GM18526 (cell line): ENCODE results near the gene PSMC5.

Experiments used
- POLR2A ChIP-seq: IDR thresholded peaks from 3 replicates; pipeline ENCODE4 v1.6.1; 2011; ENCODE audit not compliant: insufficient read length; ENCODE audit errors: extremely low read depth

PSMC5 gene

GRCh38 chr17:63827002-63827800, at the start of gene PSMC5, which contains the start of gene FTSJ3:
Gene PSMC5 (plus strand): TSS chr17:63827431. CDS start chr17:63827491, 60 bp downstream.
Gene FTSJ3 (minus strand): TSS chr17:63827663. CDS start chr17:63826902, 761 bp downstream.
- TF ChIP-seq POLR2A = peak; percentile 94

- no peak for TF ChIP-seq POLR2A
These were observed 46.7 kb upstream of the PSMC5 start for GRCh38 chr17:63780507-63780906.

GRCh38 chr17:63780928-63781327, 46.3 kb upstream of the PSMC5 start:
- no peak for TF ChIP-seq POLR2A

GRCh38 chr17:63783522-63783921, 43.7 kb upstream of the PSMC5 start:
- TF ChIP-seq POLR2A = no peak

- TF ChIP-seq POLR2A = no peak
These were observed 41.7 kb upstream of the PSMC5 start for GRCh38 chr17:63785556-63785955.

- no peak for TF ChIP-seq POLR2A
These were observed 41.1 kb upstream of the PSMC5 start for GRCh38 chr17:63786117-63786516.

GRCh38 chr17:63786971-63787711, 40.1 kb upstream of the PSMC5 start:
- TF ChIP-seq POLR2A = no peak

- no peak for TF ChIP-seq POLR2A
These were observed 37.2 kb upstream of the PSMC5 start for GRCh38 chr17:63790057-63790456.

- TF ChIP-seq POLR2A = no peak
These were observed 35.0 kb upstream of the PSMC5 start for GRCh38 chr17:63792055-63792729.

GRCh38 chr17:63798572-63799106, 28.6 kb upstream of the PSMC5 start:
- TF ChIP-seq POLR2A = no peak

- TF ChIP-seq POLR2A = no peak
These were observed 26.4 kb upstream of the PSMC5 start for GRCh38 chr17:63800783-63801182.

GRCh38 chr17:63804328-63804727, 22.9 kb upstream of the PSMC5 start:
- TF ChIP-seq POLR2A = no peak

GRCh38 chr17:63805591-63805990, 21.6 kb upstream of the PSMC5 start:
- TF ChIP-seq POLR2A = no peak

- no peak for TF ChIP-seq POLR2A
These were observed 17.3 kb upstream of the PSMC5 start for GRCh38 chr17:63809970-63810369.

GRCh38 chr17:63816123-63816522, 11.1 kb upstream of the PSMC5 start:
- no peak for TF ChIP-seq POLR2A
